GM18526 (cell line): ENCODE data around the gene SEMA5A.

ENCODE experiments used
- POLR2A ChIP-seq: IDR thresholded peaks from 3 replicates; pipeline ENCODE4 v1.6.1; 2011; ENCODE audit not compliant: insufficient read length; ENCODE audit errors: extremely low read depth

Gene SEMA5A

GRCh38 chr5:9477537-9477936 lies 68.3 kb downstream of the SEMA5A start:
- TF ChIP-seq POLR2A = no peak

GRCh38 chr5:9474219-9475002 lies 71.5 kb downstream of the SEMA5A start:
- no peak for TF ChIP-seq POLR2A

GRCh38 chr5:9473624-9474023 lies 72.3 kb downstream of the SEMA5A start:
- TF ChIP-seq POLR2A = no peak

DNA sequence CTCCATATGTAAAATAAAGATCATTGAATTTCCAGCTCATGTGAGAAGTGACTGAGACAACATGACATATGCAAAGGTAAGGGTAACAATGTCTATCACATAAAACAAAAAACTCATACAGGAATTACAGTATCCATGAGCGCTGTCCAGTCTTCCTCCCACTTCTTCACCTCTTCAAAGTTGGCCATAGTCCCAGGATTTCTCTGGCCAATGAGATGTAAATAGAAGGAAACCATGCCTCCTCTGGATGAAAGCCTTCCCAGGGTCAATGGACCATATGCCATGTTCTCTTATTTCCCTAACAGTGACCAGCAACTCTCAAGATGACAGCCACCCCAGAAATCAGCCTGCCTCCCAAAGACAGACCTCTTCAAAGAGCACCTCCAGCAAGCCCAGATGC lies 75.5 kb downstream of the SEMA5A start:
- no peak for TF ChIP-seq POLR2A

DNA sequence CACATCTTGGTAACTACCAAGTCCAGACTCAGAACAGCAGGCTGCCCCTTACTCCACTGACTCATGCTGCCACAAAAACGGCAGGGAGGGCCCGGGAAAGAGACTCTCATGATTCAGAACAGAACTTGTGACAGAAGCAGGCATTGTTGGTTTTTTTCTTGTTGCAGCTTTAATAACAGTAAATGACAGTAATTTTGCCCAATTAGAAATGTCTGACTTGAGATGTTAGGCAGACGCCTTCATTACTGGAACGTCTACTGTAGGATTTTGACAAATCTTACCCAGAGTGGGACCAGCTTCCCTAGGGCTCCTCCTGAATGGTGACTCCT lies 77.9 kb downstream of the SEMA5A start:
- TF ChIP-seq POLR2A = no peak

DNA sequence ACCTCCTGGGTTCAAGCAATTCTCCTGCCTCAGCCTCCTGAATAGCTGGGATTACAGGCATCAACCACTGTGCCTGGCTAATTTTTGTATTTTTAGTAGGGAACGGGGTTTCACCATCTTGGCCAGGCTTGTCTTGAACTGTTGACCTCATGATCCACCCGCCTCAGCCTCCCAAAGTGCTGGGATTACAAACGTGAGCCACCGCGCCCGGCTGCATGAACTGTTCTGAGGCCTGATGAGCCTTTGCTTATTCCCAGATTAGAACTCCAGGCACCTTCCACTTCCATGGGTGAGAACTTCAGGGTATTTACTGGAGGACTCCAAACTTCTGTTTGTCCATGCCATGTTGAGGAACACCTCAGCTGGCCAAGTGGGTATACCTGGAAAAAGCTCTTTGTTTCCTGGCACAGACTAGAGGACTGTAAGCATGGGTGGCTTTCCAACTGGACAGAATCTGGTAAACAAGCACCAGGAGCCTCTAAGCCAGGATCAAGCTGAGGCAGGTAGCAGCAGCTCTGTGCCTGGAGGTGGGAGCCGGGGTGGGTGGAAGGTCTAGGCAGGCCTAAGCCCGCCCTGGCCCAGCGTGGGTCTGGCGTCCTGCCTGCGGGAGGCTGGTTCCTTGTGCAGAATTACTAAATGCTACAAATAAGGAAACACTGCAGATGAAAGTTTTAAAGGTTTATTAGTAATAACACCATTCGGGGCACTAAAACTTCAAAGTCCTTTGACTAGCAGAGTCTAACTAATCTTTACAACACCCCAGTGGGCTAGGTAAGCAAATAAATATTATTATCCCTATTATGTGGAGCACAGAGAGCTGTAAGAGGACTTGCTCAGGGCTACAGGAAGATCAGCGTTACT lies 78.4 kb downstream of the SEMA5A start:
- TF ChIP-seq POLR2A = no peak

DNA sequence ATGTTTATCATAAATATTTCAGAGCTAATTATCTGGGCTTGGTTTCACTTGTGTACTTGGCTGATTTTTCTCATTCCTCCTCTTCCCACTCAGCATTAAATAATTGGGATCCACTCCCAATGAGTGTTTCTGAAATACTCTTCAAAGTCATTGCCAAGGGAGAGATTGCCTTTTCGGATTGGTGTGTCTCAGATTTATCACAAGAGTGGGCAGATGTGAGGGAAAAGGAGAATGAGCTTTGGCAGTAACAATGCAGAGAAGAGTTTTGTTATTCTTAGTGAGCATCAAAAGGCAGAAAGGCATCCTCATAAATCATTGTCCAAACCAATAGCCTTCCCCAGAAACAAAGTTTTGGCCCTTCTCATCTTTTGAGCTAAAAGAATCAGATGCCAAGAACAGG lies 79.2 kb downstream of the SEMA5A start:
- no peak for TF ChIP-seq POLR2A

GRCh38 chr5:9464478-9464877 lies 81.4 kb downstream of the SEMA5A start:
- TF ChIP-seq POLR2A = no peak

DNA sequence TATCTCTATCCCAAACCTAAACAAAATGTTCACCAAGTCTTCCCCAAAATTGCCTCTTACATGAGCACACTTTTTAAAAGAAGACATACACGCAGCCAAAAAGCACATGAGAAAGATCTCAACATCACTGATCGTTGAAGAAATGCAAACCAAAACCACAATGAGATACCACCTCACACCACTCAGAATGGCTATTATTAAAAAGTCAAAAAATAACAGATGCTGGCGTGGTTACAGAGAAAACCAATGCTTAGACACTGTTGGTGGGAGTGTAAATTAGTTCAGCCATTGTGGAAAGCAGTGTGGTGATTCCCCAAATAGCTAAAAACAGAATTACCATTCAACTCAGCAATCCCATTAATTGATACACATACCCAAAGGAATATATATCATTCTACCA lies 83.8 kb downstream of the SEMA5A start:
- TF ChIP-seq POLR2A = no peak

- TF ChIP-seq POLR2A = no peak
Observed at GRCh38 chr5:9460885-9461645, 84.8 kb downstream of the SEMA5A start.

- no peak for TF ChIP-seq POLR2A
Observed at GRCh38 chr5:9456435-9457042, 89.3 kb downstream of the SEMA5A start.

DNA sequence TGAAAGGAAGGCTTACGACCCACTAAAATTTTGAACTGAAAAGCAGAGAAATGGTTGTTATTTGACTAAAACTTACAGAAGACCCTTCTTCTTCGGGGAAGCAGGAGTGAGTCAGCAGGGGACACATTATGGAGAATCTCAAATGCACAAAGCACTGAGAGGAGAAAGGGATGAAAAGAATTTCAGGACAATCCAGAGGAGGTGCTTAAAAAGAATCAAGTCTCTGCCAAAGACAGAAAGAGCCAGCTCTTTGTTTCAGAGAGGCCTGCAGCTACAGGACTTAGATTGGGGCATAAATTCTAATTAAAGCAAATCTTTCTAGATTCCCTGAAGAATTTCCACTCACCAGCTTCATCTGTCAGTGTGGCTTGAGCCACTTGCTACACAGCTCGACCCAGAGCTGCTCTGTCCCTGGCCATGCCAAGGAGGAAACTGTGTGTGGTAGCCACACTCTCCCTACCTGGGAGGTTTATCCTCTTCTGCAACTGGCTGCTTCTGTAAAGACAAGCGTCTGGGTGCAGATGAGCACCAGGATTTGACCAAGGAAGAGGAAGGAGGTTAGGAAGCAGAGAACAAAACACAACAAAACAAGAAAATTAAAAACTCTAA lies 89.9 kb downstream of the SEMA5A start:
- no peak for TF ChIP-seq POLR2A

GRCh38 chr5:9454491-9454890 lies 91.4 kb downstream of the SEMA5A start:
- no peak for TF ChIP-seq POLR2A

DNA sequence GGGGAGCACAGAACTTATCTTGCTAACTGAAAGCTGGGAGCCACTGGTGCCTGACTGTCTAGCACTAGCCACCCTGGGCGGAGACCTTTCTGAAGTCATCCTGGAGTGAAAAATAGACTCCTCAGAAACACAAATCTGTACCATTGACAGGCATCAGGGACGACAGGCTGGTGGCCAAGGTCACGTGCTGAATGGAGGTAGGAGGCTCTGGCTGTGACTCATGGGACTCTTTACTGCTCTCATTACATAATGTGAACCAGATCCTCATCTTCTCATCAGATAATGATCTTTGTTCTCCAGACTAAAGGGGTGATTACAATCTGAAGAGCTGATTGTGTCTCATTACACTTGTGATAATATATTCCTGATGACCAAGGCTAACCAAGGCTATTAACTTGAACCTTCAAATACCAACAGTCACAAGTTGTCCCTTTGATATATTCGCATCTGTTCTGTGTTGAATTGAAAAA lies 91.8 kb downstream of the SEMA5A start:
- TF ChIP-seq POLR2A = no peak
